H9 (cell line): Measurements from ENCODE around the gene CDKAL1. TPM values are rescaled to one million over a fixed set of nuclear protein-coding genes. Genes with fewer than 3 reads are reported as not detected.

Experiments used
- DNase-seq: peaks from one replicate; pipeline ENCODE4 v3.0.0-alpha.2; 2017
- H2AFZ ChIP-seq: one replicate; pipeline ENCODE4 v1.6.1; 2013; ENCODE audit warnings: mild to moderate bottlenecking, low read length, control low read depth, moderate library complexity
- H2AK5ac ChIP-seq: 2 replicates; pipeline ENCODE4 v1.6.1; 2013; ENCODE audit warnings: low read length, control low read depth, mixed read lengths; ENCODE audit not compliant: insufficient read length
- H2BK120ac ChIP-seq: one replicate; pipeline ENCODE4 v1.6.1; 2013; ENCODE audit warnings: low read depth, mild to moderate bottlenecking, low read length, control low read depth, inconsistent platforms; ENCODE audit not compliant: poor library complexity, severe bottlenecking
- H2BK12ac ChIP-seq: 2 replicates; pipeline ENCODE4 v1.6.1; 2013; ENCODE audit warnings: low read length, control low read depth, mixed read lengths, low read depth; ENCODE audit not compliant: insufficient read length
- H2BK15ac ChIP-seq: 2 replicates; pipeline ENCODE4 v1.6.1; 2013; ENCODE audit warnings: low read depth, low read length, control low read depth
- H2BK20ac ChIP-seq: one replicate; pipeline ENCODE4 v1.6.1; 2013; ENCODE audit warnings: low read depth, mild to moderate bottlenecking, low read length, control low read depth, inconsistent platforms; ENCODE audit not compliant: poor library complexity, severe bottlenecking
- H2BK5ac ChIP-seq: 2 replicates; pipeline ENCODE4 v1.6.1; 2013; ENCODE audit warnings: low read length, control low read depth, mixed read lengths; ENCODE audit not compliant: insufficient read length
- H3K14ac ChIP-seq: 2 replicates; pipeline ENCODE4 v1.6.1; 2013; ENCODE audit warnings: low read length, control low read depth; ENCODE audit not compliant: insufficient read depth
- H3K18ac ChIP-seq: 2 replicates; pipeline ENCODE4 v1.6.1; 2013; ENCODE audit warnings: low read depth, mild to moderate bottlenecking, mixed read lengths, low read length, control low read depth; ENCODE audit not compliant: insufficient read length
- H3K23ac ChIP-seq: 2 replicates; pipeline ENCODE4 v1.6.1; 2013; ENCODE audit warnings: low read length, control low read depth, mixed read lengths, low read depth; ENCODE audit not compliant: insufficient read length
- H3K23me2 ChIP-seq: 2 replicates; pipeline ENCODE4 v1.6.1; 2013; ENCODE audit warnings: low read depth, mild to moderate bottlenecking, mixed read lengths, low read length, control low read depth; ENCODE audit not compliant: insufficient read length, poor library complexity, severe bottlenecking
- H3K27ac ChIP-seq: 2 replicates; pipeline ENCODE4 v1.5.1; 2013; ENCODE audit warnings: low read length, control low read depth, mixed read lengths, low read depth; ENCODE audit not compliant: insufficient read length
- H3K27me3 ChIP-seq: 2 replicates; pipeline ENCODE4 v1.6.1; 2013; ENCODE audit warnings: low read length, control low read depth, inconsistent platforms; ENCODE audit not compliant: insufficient read depth
- H3K4ac ChIP-seq: 2 replicates; pipeline ENCODE4 v1.6.1; 2013; ENCODE audit warnings: low read depth, mild to moderate bottlenecking, control low read depth, inconsistent platforms, low read length, moderate library complexity
- H3K4me1 ChIP-seq: 2 replicates; pipeline ENCODE4 v1.6.1; 2013; ENCODE audit warnings: low read length, control low read depth, inconsistent platforms; ENCODE audit not compliant: insufficient read depth
- H3K4me2 ChIP-seq: 2 replicates; pipeline ENCODE4 v1.6.1; 2013; ENCODE audit warnings: low read length, control low read depth, mixed read lengths; ENCODE audit not compliant: insufficient read length, insufficient read depth
- H3K56ac ChIP-seq: 2 replicates; pipeline ENCODE4 v1.6.1; 2013; ENCODE audit warnings: low read depth, mild to moderate bottlenecking, mixed read lengths, low read length, control low read depth; ENCODE audit not compliant: insufficient read length
- H3K79me1 ChIP-seq: 2 replicates; pipeline ENCODE4 v1.6.1; 2013; ENCODE audit warnings: low read depth, mild to moderate bottlenecking, moderate library complexity, low read length, control low read depth, inconsistent platforms; ENCODE audit not compliant: insufficient read depth, poor library complexity, severe bottlenecking
- H3K79me2 ChIP-seq: 2 replicates; pipeline ENCODE4 v1.6.1; 2013; ENCODE audit warnings: low read length, control low read depth, inconsistent platforms; ENCODE audit not compliant: insufficient read depth
- H3K9ac ChIP-seq: 2 replicates; pipeline ENCODE4 v1.6.1; 2013; ENCODE audit warnings: low read length, control low read depth, mixed read lengths; ENCODE audit not compliant: insufficient read length; ENCODE audit errors: extremely low read depth
- H3K9me3 ChIP-seq: one replicate; pipeline ENCODE4 v1.6.1; 2013; ENCODE audit warnings: low read depth, low read length, inconsistent platforms; ENCODE audit not compliant: control insufficient read depth
- H3T11ph ChIP-seq: one replicate; pipeline ENCODE4 v1.6.1; 2013; ENCODE audit warnings: mild to moderate bottlenecking, low read length, control low read depth, inconsistent platforms
- H4K20me1 ChIP-seq: one replicate; pipeline ENCODE4 v1.6.1; 2013; ENCODE audit not compliant: control insufficient read depth, insufficient read length, insufficient read depth
- H4K5ac ChIP-seq: 2 replicates; pipeline ENCODE4 v1.6.1; 2013; ENCODE audit warnings: low read depth, mild to moderate bottlenecking, mixed read lengths, low read length, control low read depth; ENCODE audit not compliant: insufficient read length
- H4K8ac ChIP-seq: replicated peaks from 2 replicates; pipeline ENCODE4 v1.6.1; 2013; ENCODE audit warnings: low read length, control low read depth, mixed read lengths, low read depth; ENCODE audit not compliant: insufficient read length
- H4K91ac ChIP-seq: 2 replicates; pipeline ENCODE4 v1.6.1; 2013; ENCODE audit warnings: low read depth, mild to moderate bottlenecking, moderate library complexity, mixed read lengths, low read length, control low read depth; ENCODE audit not compliant: insufficient read length
- H3K27ac Mint-ChIP-seq, 3 experiments: 2 replicates in 2 of 3; 3 replicates in 1 of 3; pipeline ENCODE4 v1.8.0; 2020 to 2021; ENCODE audit warnings: mixed read lengths in 3 of 3, mild to moderate bottlenecking in 1 of 3, moderate library complexity in 1 of 3
- H3K27me3 Mint-ChIP-seq: 2 replicates; pipeline ENCODE4 v1.8.0; 2021; ENCODE audit warnings: low read depth, mild to moderate bottlenecking, moderate library complexity, mixed read lengths
- H3K36me3 Mint-ChIP-seq, 3 experiments: 2 replicates in 2 of 3; 3 replicates in 1 of 3; pipeline ENCODE4 v1.8.0; 2020 to 2021; ENCODE audit warnings: low read depth in 3 of 3, mixed read lengths in 3 of 3; ENCODE audit not compliant: insufficient read depth in 1 of 3
- H3K4me1 Mint-ChIP-seq, 2 experiments: 2 replicates each; pipeline ENCODE4 v1.8.0; 2020; ENCODE audit warnings: mixed read lengths in 2 of 2
- H3K4me3 Mint-ChIP-seq, 2 experiments: 2 replicates in 1 of 2; 3 replicates in 1 of 2; pipeline ENCODE4 v1.8.0; 2020 to 2021; ENCODE audit warnings: mild to moderate bottlenecking in 2 of 2, mixed read lengths in 2 of 2, moderate library complexity in 1 of 2
- H3K9me3 Mint-ChIP-seq, 2 experiments: 2 replicates in 1 of 2; 3 replicates in 1 of 2; pipeline ENCODE4 v1.8.0; 2020; ENCODE audit warnings: mild to moderate bottlenecking in 2 of 2, mixed read lengths in 2 of 2, moderate library complexity in 1 of 2
- CTCF ChIP-seq: fragments of 200-600 bp; sonication (generic); conservative IDR thresholded peaks from 3 replicates; pipeline ENCODE4 v1.8.0; 2021; ENCODE audit warnings: antibody characterized with exemption, mild to moderate bottlenecking
- WGBS: extraction: QIAGEN DNeasy Blood & Tissue Kit; methylation state at CpG from one replicate; pipeline ENCODE4 v1.1.7; 2013; ENCODE audit warnings: missing lambda C conversion rate, low lambda C conversion rate, mixed read lengths; ENCODE audit not compliant: insufficient read length; ENCODE audit errors: extremely low coverage; 5-methylcytosine and 5-hydroxymethylcytosine counted together
- total RNA-seq: library from RNA; stranded (reverse); gene quantifications from 2 replicates; pipeline ENCODE4 v1.2.1, GENCODE V29; 2021

Gene CDKAL1
- total RNA-seq, 1 experiment from 2014 or later, result 23.0 TPM

GRCh38 chr6:21067521-21067920 lies 533.3 kb downstream of the CDKAL1 start:
- no peaks in the 10 kb centered on the region for H3K9me3 ChIP-seq
- H2BK120ac ChIP-seq, result no peak overlapping the region
- no peak for TF ChIP-seq CTCF
- H3K56ac ChIP-seq, result no peak overlapping the region
- no peak overlapping the region for H4K5ac ChIP-seq
- no peak overlapping the region for H3K18ac ChIP-seq
- no peak overlapping the region for H3T11ph ChIP-seq
- H3K14ac ChIP-seq, result no peak overlapping the region
- H2BK15ac ChIP-seq, result no peak overlapping the region
- H2BK5ac ChIP-seq, result no peak overlapping the region
- Mint-ChIP-seq H3K36me3 (peaks cover 0 to 14% (median 7%) of the 10 kb centered on the region in 3 experiments; a peak in 5 of 7 replicates), H3K27me3 (no peaks in the 10 kb centered on the region), H3K4me1 (peaks cover 0 to 10% of the 10 kb centered on the region in 2 experiments; a peak in 2 of 4 replicates), H3K4me3 (no peak overlapping the region), H3K27ac (no peak overlapping the region), H3K9me3 (peaks cover 3 to 5% of the 10 kb centered on the region in 2 experiments; a peak in 3 of 5 replicates)
- no peak overlapping the region for H4K91ac ChIP-seq
- no peak overlapping the region for H3K27ac ChIP-seq
- H4K8ac ChIP-seq, result no peak overlapping the region
- H3K79me1 ChIP-seq, result no peaks in the 10 kb centered on the region
- no peak overlapping the region for H2BK20ac ChIP-seq
- no peak overlapping the region for H3K9ac ChIP-seq
- H2AK5ac ChIP-seq, result no peak overlapping the region
- H3K79me2 ChIP-seq, result no peaks in the 10 kb centered on the region
- H2BK12ac ChIP-seq, result no peak overlapping the region
- WGBS, result no CpG with 5 or more reads among the region's 3 CpGs
- H3K23me2 ChIP-seq, result no peaks in the 10 kb centered on the region
- no peaks in the 10 kb centered on the region for H3K27me3 ChIP-seq
- no peak overlapping the region for H3K4me2 ChIP-seq
- no peak overlapping the region for H3K4ac ChIP-seq
- no peak for DNase-seq
- H2AFZ ChIP-seq, result no peak overlapping the region
- no peaks in the 10 kb centered on the region for H4K20me1 ChIP-seq
- no peak overlapping the region for H3K23ac ChIP-seq
- H3K4me1 ChIP-seq, result no peaks in the 10 kb centered on the region
